PFSK-1 (cell line): ENCODE data around the gene MAPK1.

ENCODE experiments used
- FOXP2 ChIP-seq: optimal IDR thresholded peaks from 2 replicates; pipeline ENCODE3; 2011; ENCODE audit warnings: borderline replicate concordance, control low read depth, inconsistent platforms; ENCODE audit not compliant: insufficient read depth; ENCODE audit errors: extremely low read length, extremely low read depth
- POLR2AphosphoS5 ChIP-seq: IDR thresholded peaks from 2 replicates; pipeline ENCODE4 v1.6.1; 2012; ENCODE audit warnings: low read depth, mild to moderate bottlenecking, control low read depth, low read length, moderate library complexity
- SIN3A ChIP-seq: IDR thresholded peaks from 2 replicates; pipeline ENCODE4 v1.6.1; 2012; ENCODE audit warnings: mild to moderate bottlenecking, low read length, moderate library complexity, borderline replicate concordance; ENCODE audit not compliant: insufficient read depth
- TAF1 ChIP-seq: IDR thresholded peaks from 2 replicates; pipeline ENCODE4 v1.6.1; 2012; ENCODE audit warnings: low read length, control low read depth, borderline replicate concordance; ENCODE audit not compliant: insufficient read depth
- TF ChIP-seq, protein P1 (sequence below), 2 experiments: IDR thresholded peaks; 2 replicates each; pipeline versions ENCODE4 v1.6.1 to v1.8.0; 2011 to 2012; ENCODE audit warnings: low read depth in 2 of 2, low read length in 2 of 2, control low read depth in 1 of 2, inconsistent platforms in 1 of 2, mild to moderate bottlenecking in 1 of 2, moderate library complexity in 1 of 2; ENCODE audit not compliant: insufficient read depth in 1 of 2

DNA sequence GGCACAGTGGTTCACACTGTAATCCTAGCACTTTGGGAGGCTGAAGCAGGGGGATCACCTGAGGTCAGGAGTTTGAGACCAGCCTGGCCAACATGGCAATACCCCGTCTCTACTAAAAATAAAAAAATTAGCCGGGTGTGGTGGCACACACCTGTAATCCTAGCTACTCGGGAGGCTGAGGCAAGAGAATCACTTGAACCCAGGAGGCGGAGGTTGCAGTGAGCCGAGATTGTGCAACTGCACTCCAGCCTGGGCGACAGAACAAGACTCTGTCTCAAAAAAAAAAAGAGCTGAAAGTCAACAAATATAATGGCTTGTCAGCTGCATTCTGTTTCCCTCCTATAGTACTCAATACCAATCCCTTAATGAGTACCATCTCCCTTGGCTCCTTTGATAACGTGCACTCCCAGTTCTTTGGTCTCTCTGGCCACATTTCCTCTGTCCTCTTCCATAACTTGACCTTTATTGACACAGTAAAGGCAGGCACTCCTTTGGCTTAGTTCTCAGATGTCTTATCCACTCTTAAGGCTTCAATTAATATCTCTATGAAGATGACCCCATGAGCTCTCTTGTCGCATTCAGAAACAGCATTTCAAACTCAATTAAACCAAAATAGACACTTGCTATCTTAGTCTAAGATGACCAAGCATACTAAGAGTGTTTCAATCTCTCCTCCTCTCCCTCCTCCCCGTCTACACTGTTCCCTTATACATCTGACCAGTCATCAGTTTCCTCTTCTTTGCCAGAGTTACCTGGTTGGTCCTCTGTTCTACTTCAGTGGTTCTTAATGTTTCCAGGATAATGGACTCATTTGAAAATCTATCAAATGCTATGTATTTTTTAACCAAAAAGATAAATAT lies 4.8 kb downstream of the MAPK1 start:
- TF ChIP-seq POLR2AphosphoS5 (no peak), SIN3A (no peak), TAF1 (no peak), FOXP2 (no peak)
- TF ChIP-seq, protein P1, sequence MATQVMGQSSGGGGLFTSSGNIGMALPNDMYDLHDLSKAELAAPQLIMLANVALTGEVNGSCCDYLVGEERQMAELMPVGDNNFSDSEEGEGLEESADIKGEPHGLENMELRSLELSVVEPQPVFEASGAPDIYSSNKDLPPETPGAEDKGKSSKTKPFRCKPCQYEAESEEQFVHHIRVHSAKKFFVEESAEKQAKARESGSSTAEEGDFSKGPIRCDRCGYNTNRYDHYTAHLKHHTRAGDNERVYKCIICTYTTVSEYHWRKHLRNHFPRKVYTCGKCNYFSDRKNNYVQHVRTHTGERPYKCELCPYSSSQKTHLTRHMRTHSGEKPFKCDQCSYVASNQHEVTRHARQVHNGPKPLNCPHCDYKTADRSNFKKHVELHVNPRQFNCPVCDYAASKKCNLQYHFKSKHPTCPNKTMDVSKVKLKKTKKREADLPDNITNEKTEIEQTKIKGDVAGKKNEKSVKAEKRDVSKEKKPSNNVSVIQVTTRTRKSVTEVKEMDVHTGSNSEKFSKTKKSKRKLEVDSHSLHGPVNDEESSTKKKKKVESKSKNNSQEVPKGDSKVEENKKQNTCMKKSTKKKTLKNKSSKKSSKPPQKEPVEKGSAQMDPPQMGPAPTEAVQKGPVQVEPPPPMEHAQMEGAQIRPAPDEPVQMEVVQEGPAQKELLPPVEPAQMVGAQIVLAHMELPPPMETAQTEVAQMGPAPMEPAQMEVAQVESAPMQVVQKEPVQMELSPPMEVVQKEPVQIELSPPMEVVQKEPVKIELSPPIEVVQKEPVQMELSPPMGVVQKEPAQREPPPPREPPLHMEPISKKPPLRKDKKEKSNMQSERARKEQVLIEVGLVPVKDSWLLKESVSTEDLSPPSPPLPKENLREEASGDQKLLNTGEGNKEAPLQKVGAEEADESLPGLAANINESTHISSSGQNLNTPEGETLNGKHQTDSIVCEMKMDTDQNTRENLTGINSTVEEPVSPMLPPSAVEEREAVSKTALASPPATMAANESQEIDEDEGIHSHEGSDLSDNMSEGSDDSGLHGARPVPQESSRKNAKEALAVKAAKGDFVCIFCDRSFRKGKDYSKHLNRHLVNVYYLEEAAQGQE (IDR thresholded peaks at IDR 0.05; ENCODE audit: insufficient read depth in 1 of 2, low read depth in 2 of 2, low read length in 2 of 2) = no peak
